Fibroblast of the aortic adventitia (primary cell): ENCODE data around the gene NCKAP5. TPM values are rescaled to one million over a fixed set of nuclear protein-coding genes. Genes with fewer than 3 reads are reported as not detected.

Experiments
- DNase-seq: peaks from one replicate; pipeline ENCODE4 v3.0.0-alpha.2; 2010; ENCODE audit warnings: low read depth
- H3K4me3 ChIP-seq: 2 replicates; pipeline ENCODE4 v1.5.1; 2011; ENCODE audit warnings: low read depth, mild to moderate bottlenecking, control low read depth, low read length, moderate library complexity
- total RNA-seq: library from RNA; depleted of rRNA; stranded (reverse); fragments of >200 nt; gene quantifications from 2 replicates; pipeline ENCODE4 v1.2.3, GENCODE V29; 2012; ENCODE audit warnings: low replicate concordance
- TF ChIP-seq, protein P1 (sequence below): IDR thresholded peaks from 2 replicates; pipeline ENCODE4 v1.5.1; 2011; ENCODE audit warnings: mild to moderate bottlenecking, low read length, control low read depth, inconsistent platforms; ENCODE audit not compliant: insufficient read depth

The NCKAP5 gene
- total RNA-seq, 1 donor: 4.4 TPM

DNA sequence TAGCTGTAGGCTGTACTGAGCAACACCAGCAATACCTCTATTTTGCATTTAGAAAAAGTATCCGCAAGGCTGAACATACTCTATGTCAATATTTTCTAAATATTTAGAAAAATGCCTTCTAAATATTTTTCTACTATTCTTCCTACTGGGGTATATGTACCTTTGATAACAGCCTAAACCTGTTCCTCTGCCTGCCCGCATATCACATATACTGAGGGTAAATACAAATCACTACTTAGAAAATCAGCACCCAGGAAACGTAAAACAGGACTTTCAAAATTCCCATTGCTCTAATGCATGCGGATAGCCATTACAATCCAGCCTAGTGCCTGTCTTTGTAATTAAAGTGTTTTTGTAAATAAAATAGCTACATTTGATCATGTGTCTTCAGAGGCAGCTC lies 56.1 kb downstream of the NCKAP5 start:
- TF ChIP-seq, protein P1, sequence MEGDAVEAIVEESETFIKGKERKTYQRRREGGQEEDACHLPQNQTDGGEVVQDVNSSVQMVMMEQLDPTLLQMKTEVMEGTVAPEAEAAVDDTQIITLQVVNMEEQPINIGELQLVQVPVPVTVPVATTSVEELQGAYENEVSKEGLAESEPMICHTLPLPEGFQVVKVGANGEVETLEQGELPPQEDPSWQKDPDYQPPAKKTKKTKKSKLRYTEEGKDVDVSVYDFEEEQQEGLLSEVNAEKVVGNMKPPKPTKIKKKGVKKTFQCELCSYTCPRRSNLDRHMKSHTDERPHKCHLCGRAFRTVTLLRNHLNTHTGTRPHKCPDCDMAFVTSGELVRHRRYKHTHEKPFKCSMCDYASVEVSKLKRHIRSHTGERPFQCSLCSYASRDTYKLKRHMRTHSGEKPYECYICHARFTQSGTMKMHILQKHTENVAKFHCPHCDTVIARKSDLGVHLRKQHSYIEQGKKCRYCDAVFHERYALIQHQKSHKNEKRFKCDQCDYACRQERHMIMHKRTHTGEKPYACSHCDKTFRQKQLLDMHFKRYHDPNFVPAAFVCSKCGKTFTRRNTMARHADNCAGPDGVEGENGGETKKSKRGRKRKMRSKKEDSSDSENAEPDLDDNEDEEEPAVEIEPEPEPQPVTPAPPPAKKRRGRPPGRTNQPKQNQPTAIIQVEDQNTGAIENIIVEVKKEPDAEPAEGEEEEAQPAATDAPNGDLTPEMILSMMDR: no peak
- no peak overlapping the region for H3K4me3 ChIP-seq
- no peak for DNase-seq

DNA sequence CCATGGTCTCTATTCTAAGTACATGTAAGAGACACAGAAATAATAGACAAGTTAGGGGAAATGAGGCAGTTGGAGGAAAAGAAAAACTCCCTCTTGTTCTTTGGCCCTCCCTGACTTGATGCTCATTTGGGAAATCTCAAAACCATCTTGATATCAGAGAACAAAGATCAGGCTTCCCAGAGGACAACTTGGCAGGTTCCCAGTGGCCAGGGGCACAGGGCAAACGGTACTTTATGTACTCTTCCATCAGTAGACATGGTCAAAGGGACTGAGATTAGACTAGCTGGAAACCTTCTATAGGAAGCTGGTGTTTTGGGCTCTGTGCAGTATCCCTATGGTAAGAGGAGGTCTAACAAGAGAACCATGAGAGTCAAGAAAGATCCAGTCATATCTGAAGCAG lies 56.6 kb downstream of the NCKAP5 start:
- DNase-seq: no peak
- H3K4me3 ChIP-seq: no peak overlapping the region
- TF ChIP-seq, protein P1: no peak

DNA sequence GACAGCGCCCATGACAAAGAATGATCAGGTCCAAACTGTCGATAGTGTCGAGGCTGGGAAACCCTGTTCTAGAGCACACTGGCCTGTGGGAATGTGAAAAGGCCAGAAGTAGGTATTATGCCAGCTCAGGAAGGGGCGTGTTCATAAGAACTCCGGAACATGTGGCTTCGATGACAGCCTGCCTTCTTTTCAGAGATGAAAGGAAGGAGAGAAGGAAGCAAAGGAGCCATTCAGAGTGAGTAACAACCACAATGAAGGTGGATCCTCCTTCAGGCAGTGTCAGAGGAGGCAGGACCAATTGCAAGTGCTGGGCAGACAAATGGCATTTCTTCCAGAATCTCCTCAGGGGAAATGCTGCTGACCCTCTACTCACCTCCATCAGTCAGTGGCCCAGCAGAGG lies 58.5 kb downstream of the NCKAP5 start:
- H3K4me3 ChIP-seq: no peak overlapping the region
- DNase-seq: no peak
- TF ChIP-seq, protein P1: no peak

DNA sequence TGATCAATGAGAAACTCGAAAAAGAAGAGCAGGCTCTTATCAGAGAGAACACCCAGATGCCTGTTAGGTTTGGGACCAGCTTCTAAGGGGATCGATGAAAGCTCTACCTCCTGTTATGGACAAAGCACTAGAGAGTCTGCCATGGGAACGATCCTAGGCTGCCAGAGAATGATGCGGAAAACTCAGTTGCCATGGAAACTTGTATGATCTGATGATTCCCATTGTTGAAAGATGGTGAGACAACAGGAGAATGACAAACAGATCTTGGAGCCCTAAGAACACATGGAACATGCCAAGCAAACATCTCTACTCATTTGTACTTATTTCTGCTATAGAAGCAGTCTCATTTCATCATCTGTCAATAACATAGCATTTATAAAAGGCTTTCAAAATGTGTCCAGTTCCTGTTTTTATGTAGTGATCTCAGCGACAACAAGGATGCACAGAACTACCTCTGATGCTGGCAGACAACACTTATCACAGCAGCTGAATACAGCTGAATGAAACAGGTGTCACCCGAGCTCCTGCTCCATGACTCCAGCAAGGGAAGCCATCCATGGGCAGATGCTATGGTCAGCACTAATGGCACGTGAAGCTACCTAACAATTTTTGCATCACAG lies 59.6 kb downstream of the NCKAP5 start:
- H3K4me3 ChIP-seq: no peak overlapping the region
- TF ChIP-seq, protein P1: no peak
- no peak for DNase-seq

DNA sequence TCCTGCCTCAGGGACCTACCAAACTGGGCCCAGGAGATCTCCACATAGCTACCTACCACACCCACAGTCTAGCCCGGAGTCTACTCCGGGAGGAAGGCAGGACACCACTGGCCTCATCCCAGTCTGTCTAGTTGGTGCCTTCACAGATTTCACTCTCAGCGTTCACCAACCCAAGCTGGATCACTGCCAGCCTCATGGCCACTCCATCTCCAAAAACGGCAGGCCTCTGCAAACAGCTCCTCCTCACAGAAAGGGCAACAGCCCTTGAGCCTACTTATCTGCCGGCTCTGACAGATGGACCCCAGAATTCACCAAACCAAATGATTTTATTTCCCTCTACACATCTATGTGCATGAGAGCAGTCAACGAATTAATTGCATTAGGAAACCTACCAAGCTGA lies 61.3 kb downstream of the NCKAP5 start:
- no peak for DNase-seq
- H3K4me3 ChIP-seq: no peak overlapping the region
- TF ChIP-seq, protein P1: no peak

DNA sequence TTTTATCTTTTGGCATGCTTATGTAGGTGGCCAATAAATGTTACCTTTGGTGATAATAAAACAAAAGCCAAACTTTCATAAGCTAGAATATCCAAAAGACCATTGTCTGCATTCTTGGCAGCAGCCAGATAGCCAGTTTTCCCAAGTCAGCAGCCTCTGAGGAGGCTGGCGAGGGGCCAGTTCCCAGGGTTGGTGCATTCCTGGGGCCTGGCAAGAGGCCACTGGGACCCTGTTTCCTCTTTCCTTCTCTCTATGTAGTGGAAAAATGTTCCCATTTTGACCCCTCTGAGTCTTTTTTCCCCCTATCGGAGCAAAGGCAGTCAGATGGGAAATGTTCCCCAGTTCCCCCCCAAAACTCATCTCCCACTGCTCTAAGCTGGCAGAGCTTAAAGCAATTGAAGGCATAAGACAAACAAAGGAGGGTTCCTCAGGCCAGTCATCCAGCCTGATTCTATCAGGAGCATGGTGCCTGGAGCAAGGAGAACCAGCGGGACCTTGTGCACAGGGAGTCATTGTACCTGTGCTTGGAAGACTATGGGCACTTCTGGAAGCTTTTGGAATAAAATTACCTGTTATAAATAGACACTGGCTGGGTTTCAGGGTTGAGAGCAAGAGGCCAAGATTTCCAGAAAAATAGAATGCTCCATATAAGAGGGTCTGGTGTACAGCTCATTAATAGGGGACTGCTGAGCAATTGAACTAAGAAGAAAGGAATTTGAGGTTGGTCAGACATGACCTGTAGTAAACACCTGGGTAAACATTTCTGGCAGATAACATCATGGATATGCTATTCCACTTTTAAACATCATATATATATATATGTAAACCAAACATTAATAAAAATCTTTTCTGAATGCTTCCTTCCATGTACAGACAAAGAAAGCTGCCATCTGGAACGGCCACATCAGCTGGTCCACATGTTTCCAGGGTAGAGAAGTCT lies 63.4 kb downstream of the NCKAP5 start:
- DNase-seq: peak; percentile 80
- H3K4me3 ChIP-seq: no peak overlapping the region
- TF ChIP-seq, protein P1: no peak
